Kasumi-1 (cell line): ENCODE results near the gene STAB2.
"Not testable (repeated sequence)": the region's sequence is repeated elsewhere in the genome, so short reads cannot be mapped to it uniquely, and the experiment has no call there.

Experiments
- DNase-seq, 2 experiments: peaks; one replicate each; lab custom pipeline; 2025; lab: John Stamatoyannopoulos, UW

Gene STAB2

DNA sequence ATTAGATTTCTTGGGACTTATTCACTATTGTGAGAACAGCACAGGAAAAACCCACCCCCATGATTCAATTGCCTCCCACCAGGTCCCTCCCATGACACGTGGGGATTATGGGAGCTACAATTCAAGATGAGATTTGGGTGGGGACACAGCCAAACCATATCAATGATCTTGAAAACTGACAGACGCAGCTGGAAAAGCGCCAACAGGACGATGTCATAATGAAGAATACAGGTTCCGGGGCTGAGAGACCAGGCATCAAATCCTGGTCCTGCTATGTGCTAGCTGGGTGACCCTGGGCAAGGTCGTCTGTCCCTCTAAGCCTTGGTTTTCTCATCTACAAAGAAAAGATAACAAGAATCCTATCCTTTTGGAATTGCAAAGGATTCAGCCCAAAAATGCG, 222.6 kb downstream of the STAB2 start:
- DNase-seq, result not testable (repeated sequence)

DNA sequence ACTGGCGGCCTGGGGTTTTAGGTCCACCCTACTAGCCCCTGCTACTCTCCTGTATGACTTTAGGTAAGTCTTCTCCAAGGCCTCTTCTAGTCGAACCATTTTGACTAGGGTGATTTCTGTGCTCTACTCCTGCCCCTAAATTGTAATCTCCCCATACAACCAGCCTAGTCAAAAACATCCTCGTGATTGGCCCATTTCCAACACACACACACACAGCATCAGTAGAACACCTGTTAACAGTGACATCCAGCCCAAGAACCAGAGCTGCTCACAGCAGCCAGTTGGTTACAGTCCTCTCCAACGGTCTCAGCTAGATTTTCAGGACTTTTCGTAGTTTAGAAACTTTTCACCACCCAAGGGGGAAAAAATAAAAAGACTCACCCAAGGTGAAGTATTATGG, 223.0 kb downstream of the STAB2 start:
- no peak for DNase-seq

DNA sequence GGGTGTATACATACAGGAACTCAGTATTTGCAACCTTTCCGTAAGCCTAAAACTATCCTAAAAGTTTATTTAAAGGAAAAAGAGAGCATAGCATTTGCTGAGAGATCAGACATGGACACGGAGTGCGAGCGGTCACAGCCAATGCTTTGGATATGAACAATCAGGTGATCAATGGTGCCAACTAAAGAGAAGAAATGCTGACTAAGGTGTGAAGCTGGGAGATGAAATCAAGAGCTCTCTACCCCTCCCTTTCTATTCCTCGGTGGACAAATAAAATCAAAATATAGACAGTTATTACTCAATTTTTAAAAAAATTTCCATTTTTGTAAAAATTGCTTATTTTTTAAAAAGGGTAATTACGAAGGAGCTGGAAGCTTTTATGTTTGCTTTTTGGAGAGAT, 224.7 kb downstream of the STAB2 start:
- no peak for DNase-seq

DNA sequence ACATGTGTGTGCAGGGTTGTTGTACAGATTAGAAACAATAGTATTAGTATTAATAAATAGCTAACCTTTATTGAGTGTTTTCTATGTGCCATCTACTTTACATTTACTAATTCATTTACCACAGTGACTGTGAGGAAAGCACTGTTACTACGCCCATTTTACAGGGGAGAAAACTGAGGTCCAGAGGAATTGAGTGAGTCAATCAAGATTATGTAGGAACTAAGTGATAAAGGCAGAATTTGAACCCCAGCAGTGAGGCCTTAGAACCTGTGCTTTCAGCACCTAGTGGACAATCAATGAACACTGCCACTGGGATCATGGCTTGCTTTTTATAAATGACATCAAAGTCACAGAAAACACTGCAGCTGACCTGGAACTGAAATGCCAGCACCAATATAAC, 225.7 kb downstream of the STAB2 start:
- no peak for DNase-seq

DNA sequence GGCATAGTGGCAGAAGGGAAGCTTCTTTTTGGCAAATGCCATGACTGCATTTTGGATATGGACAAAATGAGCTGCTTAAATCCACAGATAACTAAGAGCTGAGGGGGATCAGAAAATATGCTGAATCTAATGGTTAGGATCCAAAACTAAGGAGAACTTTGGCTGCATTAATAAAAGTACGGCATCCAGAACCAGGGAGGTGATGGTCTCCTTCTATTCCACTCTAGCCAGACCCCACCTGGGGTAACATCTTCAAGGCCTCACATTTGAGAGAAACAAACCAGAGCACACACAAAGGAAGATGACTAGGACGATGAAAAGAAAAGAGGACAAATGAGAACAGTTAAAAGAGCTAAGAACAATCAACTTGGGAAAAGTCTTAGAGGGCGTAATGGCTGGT, 226.4 kb downstream of the STAB2 start:
- DNase-seq, result no peak

DNA sequence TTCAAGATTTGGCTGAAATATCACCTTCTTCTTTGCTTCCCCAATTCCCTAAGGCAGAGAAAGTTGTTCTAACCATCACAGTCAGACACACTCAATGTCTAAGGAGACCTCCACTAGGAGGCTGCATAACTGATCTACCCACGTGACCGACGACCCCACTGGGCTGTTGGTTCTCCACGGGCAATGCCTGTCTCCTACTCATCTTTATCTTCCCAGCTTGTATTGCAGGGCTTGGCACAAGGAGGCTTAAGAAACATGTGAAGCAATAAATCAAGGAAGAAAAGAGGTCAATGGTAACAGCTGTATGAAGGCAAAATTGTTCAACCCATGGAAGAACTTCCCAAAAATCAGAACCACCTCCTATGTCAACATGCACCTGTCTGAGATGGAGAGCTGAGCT, 226.9 kb downstream of the STAB2 start:
- no peak for DNase-seq

DNA sequence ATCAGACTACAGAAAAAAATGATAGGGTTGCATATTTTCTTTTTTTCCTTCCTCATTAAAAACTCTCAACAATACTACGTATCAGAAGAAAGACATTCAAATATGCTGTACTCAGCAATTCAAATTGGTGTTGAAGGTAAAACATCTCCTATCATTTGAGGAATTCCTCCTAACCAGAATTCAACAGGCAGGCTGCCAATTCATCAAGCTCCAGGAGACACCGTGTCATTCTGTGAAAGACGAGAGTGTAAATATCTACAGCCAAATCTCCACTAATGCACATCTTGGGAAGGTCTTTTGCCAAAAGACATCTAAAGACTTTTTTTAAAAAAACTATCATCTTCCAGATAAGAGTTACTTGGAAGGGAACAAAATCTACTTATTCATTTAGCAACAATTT, 227.4 kb downstream of the STAB2 start:
- DNase-seq, result no peak
